AG04449 (cell line): ENCODE data around the gene AP1AR.
A peak's percentile ranks its signal among the peaks of the same experiment; 100 is the strongest.

Source experiments
- CTCF ChIA-PET: fragments of 350-600 bp; formaldehyde crosslinking; extraction: SDS; loops from one replicate; lab custom pipeline; 2021; ENCODE audit warnings: antibody characterized with exemption; lab: Yijun Ruan, JAX
- POLR2A ChIA-PET: fragments of 400-600, 350-600 bp; formaldehyde crosslinking; extraction: SDS; loops from one replicate; lab custom pipeline; 2020; ENCODE audit warnings: antibody characterized with exemption, inconsistent platforms; lab: Yijun Ruan, JAX
- DNase-seq: peaks from one replicate; pipeline ENCODE4 v3.0.0-alpha.2; 2010; ENCODE audit warnings: low read depth, low spot score
- H3K4me3 ChIP-seq: 2 replicates; pipeline ENCODE4 v1.5.1; 2011; ENCODE audit warnings: low read depth, mild to moderate bottlenecking, control low read depth, low read length
- CTCF ChIP-seq: IDR thresholded peaks from one replicate; pipeline ENCODE4 v1.5.1; 2011; ENCODE audit warnings: mild to moderate bottlenecking, moderate library complexity, low read length, control low read depth, inconsistent platforms; ENCODE audit not compliant: insufficient read depth; ENCODE audit errors: missing control alignments

Gene AP1AR

DNA sequence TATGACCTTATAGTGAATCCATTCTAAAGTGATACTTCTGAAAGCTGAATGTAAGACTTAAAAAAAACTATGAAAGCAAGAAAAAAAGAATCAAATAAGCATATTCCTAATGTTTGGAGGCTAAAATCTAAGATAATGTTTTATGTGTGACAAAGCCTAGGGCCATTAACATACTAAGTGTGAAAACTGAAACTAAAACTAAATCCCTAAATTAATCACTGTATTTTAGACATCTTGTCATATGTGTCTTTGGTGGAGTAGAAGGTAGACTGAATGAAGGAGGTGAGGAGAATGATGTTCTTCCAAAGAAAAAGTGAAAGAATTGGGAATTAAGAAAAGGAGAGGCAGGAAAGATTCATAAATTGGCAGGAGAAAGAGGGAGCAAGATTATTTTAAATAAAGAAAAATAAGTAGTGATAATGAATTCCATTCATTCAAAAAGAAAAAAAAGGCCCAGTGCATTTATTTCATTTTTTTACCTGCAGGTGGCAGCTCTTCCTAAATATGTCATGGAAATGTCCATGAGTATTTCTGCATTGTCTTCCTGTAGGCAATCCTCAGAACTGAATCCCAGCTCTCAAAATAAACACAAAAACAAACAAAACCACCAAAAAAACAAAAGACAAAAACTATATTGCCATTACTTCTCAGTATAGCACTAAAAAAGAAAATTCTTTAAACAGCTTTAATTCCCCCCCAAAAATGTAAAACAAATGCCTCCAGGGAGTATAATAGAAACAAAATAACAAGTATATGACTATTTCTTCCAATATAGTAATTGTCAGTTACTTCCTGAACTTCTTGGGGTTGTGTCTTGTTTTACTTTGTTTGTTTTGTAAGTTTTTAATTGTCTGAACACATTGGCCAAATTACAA is 17.0 kb upstream of the AP1AR start:
- no peak overlapping the region for H3K4me3 ChIP-seq
- peak; percentile 3 for TF ChIP-seq CTCF
- ChIA-PET POLR2A (interaction anchor here (1.2 kb wide), 1 partner anchor 17 kb away, joined by 3 read pairs; the partner anchor contains the start of gene AP1AR), CTCF (interaction anchor here (0.6 to 2.8 kb wide), 18 partner anchors 9 to 391 kb away, joined by 3 to 24 read pairs (median 6); no protein-coding TSS in a partner anchor)
- DNase-seq, result no peak

GRCh38 chr4:112219826-112220366 is 11.7 kb upstream of the AP1AR start:
- no peak for TF ChIP-seq CTCF
- no peak overlapping the region for H3K4me3 ChIP-seq
- no peak for DNase-seq
- ChIA-PET CTCF (interaction anchor here (1.2 to 1.3 kb wide), 2 partner anchors 9 kb away, joined by 3 read pairs; no protein-coding TSS in a partner anchor), POLR2A (interaction anchor here (0.5 kb wide), 1 partner anchor 105 kb away, joined by 3 read pairs; no protein-coding TSS in a partner anchor)

GRCh38 chr4:112222219-112222955 is 9.2 kb upstream of the AP1AR start:
- POLR2A ChIA-PET, result no interaction called here

DNA sequence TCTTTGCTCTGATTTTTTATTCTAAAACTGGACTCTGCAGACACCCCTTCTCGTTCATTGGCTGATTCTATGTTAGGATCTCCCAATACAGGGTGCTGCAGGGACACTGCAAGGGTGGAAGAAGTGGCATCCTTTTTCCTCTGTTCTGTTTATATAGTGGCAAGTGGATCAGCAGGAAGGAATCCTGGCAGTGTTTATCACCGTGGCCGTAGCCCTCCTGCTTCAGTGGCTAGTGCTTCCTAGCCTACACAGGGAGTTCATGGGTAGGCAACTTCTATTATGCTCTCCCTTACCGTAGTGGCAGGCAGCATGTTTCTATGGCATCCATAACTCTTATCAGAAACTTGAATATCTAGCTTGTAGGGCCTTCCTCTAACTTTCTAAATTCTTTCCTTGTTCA is 6.4 kb upstream of the AP1AR start:
- POLR2A ChIA-PET, result no interaction called here
- CTCF ChIA-PET, result interaction anchor here (0.9 to 1.9 kb wide), 4 partner anchors 10 to 125 kb away, joined by 3 to 9 read pairs (median 5); no protein-coding TSS in a partner anchor
- no peak overlapping the region for H3K4me3 ChIP-seq
- no peak for TF ChIP-seq CTCF
- no peak for DNase-seq

More at GRCh38 chr4:112222219-112222955, 9.2 kb upstream of the AP1AR start:
- DNase-seq, result no peak
- no peak for TF ChIP-seq CTCF
- H3K4me3 ChIP-seq, result no peak overlapping the region
- CTCF ChIA-PET, result interaction anchor here (1.1 kb wide), 1 partner anchor 13 kb away, joined by 3 read pairs; no protein-coding TSS in a partner anchor

- peak; percentile 59 for DNase-seq
- ChIA-PET CTCF (interaction anchor here (1.1 to 12.6 kb wide), 5 partner anchors 17 to 130 kb away, joined by 3 to 373 read pairs (median 4); no protein-coding TSS in a partner anchor), POLR2A (interaction anchor here (0.6 to 1.0 kb wide), 2 partner anchors 17 to 66 kb away, joined by 3 to 5 read pairs; partner anchors contain the start of gene ALPK1)
- TF ChIP-seq CTCF, result no peak
- H3K4me3 ChIP-seq, result peak overlapping the region; percentile 87
These were observed 458 bp upstream of the AP1AR start for GRCh38 chr4:112230879-112231778.
